Measurements from ENCODE around the gene PACSIN3. TPM values are rescaled to one million over a fixed set of nuclear protein-coding genes. Genes with fewer than 3 reads are reported as not detected.
A peak's percentile ranks its signal among the peaks of the same experiment; 100 is the strongest.

PACSIN3 gene
- total RNA-seq, 2 donors from 2014 or later, result 48.0 to 66.6 TPM

GRCh38 chr11:47152126-47152952, 33.9 kb downstream of the PACSIN3 start:
- H3K9me3 Mint-ChIP-seq, result no peaks in the 10 kb centered on the region
- H3K4me1 Mint-ChIP-seq, result peaks cover 8% of the 10 kb centered on the region
- Histone ChIP-seq H3K4me1 (ENCODE audit: control insufficient read depth, insufficient read depth, low read length) (peaks cover 3% of the 10 kb centered on the region), H3K9me3 (ENCODE audit: control insufficient read depth, low read length) (no peaks in the 10 kb centered on the region), H3K9ac (ENCODE audit: extremely low read depth, low read length, poor library complexity, severe bottlenecking) (no peak overlapping the region), H3K4me3 (ENCODE audit: low read length) (no peak overlapping the region), H3K36me3 (ENCODE audit: control insufficient read depth, insufficient read depth, low read length) (no peaks in the 10 kb centered on the region), H3K27ac (ENCODE audit: low read depth, low read length) (peak overlapping the region; percentile 41), H3K27me3 (ENCODE audit: control insufficient read depth, insufficient read depth, low read length, poor library complexity, severe bottlenecking) (no peaks in the 10 kb centered on the region)
- no peak for TF ChIP-seq CTCF (conservative IDR thresholded peaks at IDR 0.05)
- H3K27me3 Mint-ChIP-seq (ENCODE audit: insufficient read depth), result no peaks in the 10 kb centered on the region
- WGBS, 2 experiments (ENCODE audit: insufficient coverage in 1 of 2, insufficient read length in 1 of 2), result 91 to 93% methylated on average over 15 to 16 of the region's 16 CpGs
- no peak overlapping the region for H3K27ac Mint-ChIP-seq
- peaks cover 10% of the 10 kb centered on the region for H3K36me3 Mint-ChIP-seq (ENCODE audit: low read depth)
- no peak for DNase-seq
- no peak overlapping the region for H3K4me3 Mint-ChIP-seq

GRCh38 chr11:47149782-47150181, 36.5 kb downstream of the PACSIN3 start:
- DNase-seq, result no peak
- Histone ChIP-seq H3K27ac (ENCODE audit: low read depth, low read length) (no peak overlapping the region), H3K27me3 (ENCODE audit: control insufficient read depth, insufficient read depth, low read length, poor library complexity, severe bottlenecking) (no peaks in the 10 kb centered on the region), H3K9ac (ENCODE audit: extremely low read depth, low read length, poor library complexity, severe bottlenecking) (no peak overlapping the region), H3K4me3 (ENCODE audit: low read length) (no peak overlapping the region), H3K36me3 (ENCODE audit: control insufficient read depth, insufficient read depth, low read length) (no peaks in the 10 kb centered on the region), H3K4me1 (ENCODE audit: control insufficient read depth, insufficient read depth, low read length) (peaks cover 3% of the 10 kb centered on the region), H3K9me3 (ENCODE audit: control insufficient read depth, low read length) (no peaks in the 10 kb centered on the region)
- WGBS, 2 experiments (ENCODE audit: insufficient coverage in 1 of 2, insufficient read length in 1 of 2), result 88% methylated on average over 1 to 2 of the region's 2 CpGs
- no peak for TF ChIP-seq CTCF (conservative IDR thresholded peaks at IDR 0.05)
- Mint-ChIP-seq H3K27me3 (ENCODE audit: insufficient read depth) (no peaks in the 10 kb centered on the region), H3K4me3 (no peak overlapping the region), H3K9me3 (no peaks in the 10 kb centered on the region), H3K4me1 (peaks cover 8% of the 10 kb centered on the region), H3K27ac (no peak overlapping the region), H3K36me3 (ENCODE audit: low read depth) (peaks cover 10% of the 10 kb centered on the region)

GRCh38 chr11:47148903-47149531, 37.2 kb downstream of the PACSIN3 start:
- Histone ChIP-seq H3K36me3 (ENCODE audit: control insufficient read depth, insufficient read depth, low read length) (no peaks in the 10 kb centered on the region), H3K9ac (ENCODE audit: extremely low read depth, low read length, poor library complexity, severe bottlenecking) (no peak overlapping the region), H3K4me3 (ENCODE audit: low read length) (no peak overlapping the region), H3K27me3 (ENCODE audit: control insufficient read depth, insufficient read depth, low read length, poor library complexity, severe bottlenecking) (no peaks in the 10 kb centered on the region), H3K9me3 (ENCODE audit: control insufficient read depth, low read length) (no peaks in the 10 kb centered on the region), H3K27ac (ENCODE audit: low read depth, low read length) (no peak overlapping the region), H3K4me1 (ENCODE audit: control insufficient read depth, insufficient read depth, low read length) (peaks cover 3% of the 10 kb centered on the region)
- Mint-ChIP-seq H3K27me3 (ENCODE audit: insufficient read depth) (no peaks in the 10 kb centered on the region), H3K9me3 (no peaks in the 10 kb centered on the region), H3K4me3 (no peak overlapping the region), H3K4me1 (peaks cover 8% of the 10 kb centered on the region), H3K36me3 (ENCODE audit: low read depth) (peaks cover 13% of the 10 kb centered on the region), H3K27ac (no peak overlapping the region)
- DNase-seq, result no peak
- TF ChIP-seq CTCF (conservative IDR thresholded peaks at IDR 0.05), result no peak
- WGBS, 2 experiments (ENCODE audit: insufficient coverage in 1 of 2, insufficient read length in 1 of 2), result 93 to 100% methylated on average over 6 to 10 of the region's 10 CpGs
